Stimulated activated CD8-positive, alpha-beta memory T cell treated with anti-CD3 and anti-CD28 coated beads, Interleukin-7, amount 100 ng/mL, for 24 hours (primary cell): ENCODE results near the gene IFNE.
"Not testable (repeated sequence)": the region's sequence is repeated elsewhere in the genome, so short reads cannot be mapped to it uniquely, and the experiment has no call there.

Experiments
- DNase-seq: peaks from one replicate; pipeline ENCODE4 v3.0.0-alpha.2; 2020; ENCODE audit warnings: low read depth

The IFNE gene

DNA sequence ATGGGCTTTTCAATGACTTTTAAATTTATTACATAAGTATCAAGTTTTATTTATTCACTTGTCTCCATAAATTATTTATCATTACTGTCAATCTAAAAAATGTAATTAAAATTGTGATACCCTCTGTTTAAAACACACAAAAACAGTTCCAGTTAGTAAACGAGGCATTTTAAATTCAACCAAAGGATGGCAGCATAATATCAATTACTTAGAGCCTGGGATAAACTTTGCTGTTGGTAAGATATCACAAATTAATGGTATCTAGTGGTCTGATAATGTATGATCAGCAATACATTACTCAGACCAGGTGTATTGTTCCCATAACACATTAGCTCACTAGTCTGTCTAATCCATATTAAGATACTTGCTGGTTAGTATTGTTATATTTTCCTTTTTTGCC, 9.6 kb upstream of the IFNE start:
- DNase-seq, result no peak

GRCh38 chr9:21481470-21482056, 550 bp downstream of the IFNE start:
- no peak for DNase-seq

GRCh38 chr9:21479152-21479702, 2.9 kb downstream of the IFNE start:
- DNase-seq, result no peak

GRCh38 chr9:21477466-21477865, 4.6 kb downstream of the IFNE start:
- no peak for DNase-seq

DNA sequence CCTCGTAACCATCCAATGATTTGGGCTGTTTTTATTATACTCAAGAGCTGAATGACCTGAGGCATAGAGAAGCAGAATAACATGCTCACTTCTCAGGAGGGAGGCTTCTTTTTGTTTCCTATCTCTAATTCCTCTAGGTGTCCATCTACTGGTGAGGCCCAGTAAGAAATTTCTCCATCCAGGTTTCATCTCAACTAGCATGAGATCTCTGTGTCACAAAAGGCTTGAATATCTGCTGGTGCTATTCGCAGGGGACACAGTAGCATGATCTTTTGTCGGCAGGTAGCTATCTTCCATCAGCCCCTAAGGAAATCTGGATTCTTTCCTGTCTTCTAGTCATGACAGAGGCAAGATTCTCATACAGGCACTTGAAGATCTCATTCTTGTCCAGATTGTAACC, 8.9 kb downstream of the IFNE start:
- no peak for DNase-seq

- DNase-seq, result no peak
Observed at GRCh38 chr9:21470126-21470525, 12.0 kb downstream of the IFNE start.

DNA sequence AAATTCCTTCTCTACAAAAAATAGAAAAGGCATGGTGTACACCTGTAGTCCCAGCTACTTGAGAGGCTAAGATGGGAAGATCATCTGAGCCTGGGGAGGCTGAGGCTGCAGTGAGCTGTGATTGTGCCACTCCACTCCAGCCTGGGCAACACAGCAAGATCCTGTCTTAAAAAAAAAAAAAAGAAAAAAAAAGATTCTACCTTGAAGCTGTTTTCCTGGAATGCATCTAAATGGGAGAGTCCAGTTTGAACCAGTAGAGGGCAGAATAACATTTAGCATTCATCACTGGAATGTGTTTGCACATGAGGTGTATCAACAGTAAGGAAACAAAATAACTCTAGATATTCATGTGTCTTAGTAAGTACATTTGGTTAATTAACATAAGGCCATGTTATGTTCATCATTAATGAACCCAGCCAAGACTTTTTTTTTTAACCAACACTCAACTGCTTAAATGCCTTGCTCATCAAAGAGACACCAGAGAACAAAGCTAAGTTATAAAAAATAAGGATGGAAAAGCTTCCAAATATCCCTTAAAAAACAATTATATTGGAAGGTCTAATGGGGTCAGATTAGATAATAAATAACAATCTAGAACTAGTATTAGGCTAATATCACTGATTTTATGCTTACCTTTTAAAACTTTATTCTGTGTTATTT, 16.1 kb downstream of the IFNE start:
- DNase-seq, result no peak

GRCh38 chr9:21465138-21465537, 17.0 kb downstream of the IFNE start:
- DNase-seq, result no peak

GRCh38 chr9:21461377-21461776, 20.7 kb downstream of the IFNE start:
- DNase-seq, result no peak

GRCh38 chr9:21455320-21455719, 26.8 kb downstream of the IFNE start:
- DNase-seq, result no peak

- DNase-seq, result no peak
Observed at GRCh38 chr9:21454149-21454548, 28.0 kb downstream of the IFNE start.

DNA sequence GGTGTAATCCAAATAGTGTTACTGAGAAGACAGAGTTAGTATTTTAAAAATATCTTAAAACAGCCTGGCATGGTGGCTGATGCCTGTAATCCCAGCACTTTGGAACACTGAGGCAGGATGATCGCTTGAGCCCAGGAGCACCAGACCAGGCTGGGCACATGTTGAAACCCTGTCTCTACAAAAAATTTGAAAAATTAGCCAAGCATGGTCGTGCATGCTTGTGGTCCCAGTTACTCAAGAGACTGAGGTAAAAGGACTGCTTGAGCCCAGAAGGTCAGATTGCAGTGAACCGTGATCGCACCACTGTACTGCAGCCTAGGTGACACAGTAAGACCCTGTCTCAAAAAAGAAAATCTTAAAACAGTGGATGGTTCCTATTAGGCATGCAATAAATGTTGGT, 29.4 kb downstream of the IFNE start:
- DNase-seq, result no peak

DNA sequence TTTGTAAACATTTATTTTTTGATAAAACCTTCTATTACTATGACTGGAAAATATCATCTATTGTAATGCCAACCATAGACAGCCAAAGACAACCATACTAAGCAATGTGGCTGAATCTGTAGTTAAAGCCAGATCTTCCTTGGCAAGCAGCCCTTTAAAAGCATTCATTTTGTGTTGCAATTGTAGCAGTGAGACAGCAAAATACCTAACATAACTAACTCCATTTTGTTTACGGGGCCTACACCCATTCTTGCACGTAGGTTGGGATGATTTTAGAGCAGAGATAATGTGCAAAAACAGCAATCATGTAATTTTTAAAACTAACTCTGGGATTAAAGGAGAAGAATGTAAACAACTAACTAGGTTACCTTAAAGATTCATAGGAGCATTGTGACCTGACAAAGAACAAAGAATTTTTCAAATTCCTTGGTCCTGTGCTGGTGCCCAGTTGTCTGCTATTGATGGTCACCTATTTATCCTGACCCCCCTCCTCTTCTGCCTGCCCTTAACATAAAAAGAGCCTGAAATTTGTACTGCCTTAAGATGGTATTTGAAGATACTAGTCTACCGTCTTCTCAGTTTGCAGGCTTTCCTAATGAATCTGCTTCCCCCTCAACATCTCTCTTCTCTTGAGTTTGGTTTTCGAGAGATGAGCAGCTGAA, 31.2 kb downstream of the IFNE start:
- DNase-seq, result no peak

GRCh38 chr9:21449312-21449711, 32.8 kb downstream of the IFNE start:
- not testable (repeated sequence) for DNase-seq

- DNase-seq, result no peak
Observed at GRCh38 chr9:21443849-21444625, 38.1 kb downstream of the IFNE start.

DNA sequence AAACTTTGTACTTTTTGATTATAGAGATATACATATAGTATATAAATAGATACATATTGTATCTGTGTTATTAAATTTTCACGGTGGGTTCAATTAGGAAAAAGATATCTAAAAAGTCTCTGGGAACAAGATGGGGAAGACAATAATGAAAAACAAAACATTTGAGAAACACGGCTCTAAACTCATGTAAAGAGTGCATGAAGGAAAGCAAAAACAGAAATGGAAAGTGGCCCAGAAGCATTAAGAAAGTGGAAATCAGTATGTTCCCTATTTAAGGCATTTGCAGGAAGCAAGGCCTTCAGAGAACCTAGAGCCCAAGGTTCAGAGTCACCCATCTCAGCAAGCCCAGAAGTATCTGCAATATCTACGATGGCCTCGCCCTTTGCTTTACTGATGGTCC, 42.0 kb downstream of the IFNE start, which contains the start of gene IFNA1:
Gene IFNA1 (plus strand): TSS at position 301 of the 400 bp plus-strand sequence. CDS start 69 bp downstream, at position 370.
- no peak for DNase-seq

DNA sequence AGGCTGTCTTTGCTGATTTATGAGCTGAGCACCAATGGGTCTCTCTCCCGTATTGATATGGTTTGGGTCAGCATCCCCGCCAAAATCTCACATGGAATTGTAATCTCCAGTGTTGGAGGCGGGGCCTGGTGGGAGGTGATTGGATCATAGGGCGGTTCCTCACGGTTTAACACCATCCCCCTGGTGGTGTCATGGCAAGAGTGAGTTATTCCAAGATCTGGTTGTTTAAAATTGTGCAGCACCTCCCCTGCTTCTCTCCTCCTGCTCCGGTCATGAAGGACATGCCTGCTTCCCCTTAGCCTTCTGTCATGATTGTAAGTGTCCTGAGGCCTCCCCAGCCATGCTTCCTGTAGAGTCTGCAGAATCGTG, 47.1 kb downstream of the IFNE start:
- DNase-seq, result not testable (repeated sequence)

- peak; percentile 4 for DNase-seq
Observed at GRCh38 chr9:21434202-21435014, 47.7 kb downstream of the IFNE start.

DNA sequence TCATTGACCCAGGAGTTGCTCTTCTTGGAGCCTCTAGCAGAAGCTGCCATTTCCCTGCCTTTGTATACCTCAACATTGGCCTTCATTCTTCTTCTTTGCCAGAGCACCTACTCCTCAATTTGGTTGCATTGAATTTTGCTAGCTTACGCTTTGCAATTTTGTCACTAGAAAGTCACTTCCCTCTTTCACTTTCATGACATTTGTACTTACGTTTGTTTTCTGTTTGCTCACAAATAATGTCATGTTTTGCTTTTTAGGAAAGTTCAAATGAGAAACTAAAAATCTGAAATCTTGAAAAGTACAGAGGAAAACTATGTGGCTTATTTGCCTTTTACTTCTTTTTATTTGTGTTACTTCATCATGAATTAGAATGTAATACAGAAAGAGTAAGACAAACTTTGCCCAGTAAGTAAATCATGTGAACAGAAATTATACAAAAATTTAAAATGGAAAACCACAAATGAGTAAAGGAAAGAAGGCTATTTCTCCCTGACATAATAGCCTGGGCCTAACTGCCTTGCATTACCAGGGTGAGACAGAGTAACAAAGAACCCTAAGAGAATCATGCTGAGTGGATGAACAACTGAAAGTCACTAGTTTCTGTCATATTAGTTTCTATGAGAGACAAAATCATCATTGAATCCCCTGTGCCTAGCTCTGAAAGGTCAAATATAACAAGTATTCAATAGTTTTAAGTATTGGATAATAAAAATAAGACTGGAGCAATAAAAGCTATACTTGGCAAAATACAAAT, 49.3 kb downstream of the IFNE start:
- DNase-seq, result no peak
